Measurements from ENCODE around the gene DHFR2.
"Not testable (repeated sequence)": the region's sequence is repeated elsewhere in the genome, so short reads cannot be mapped to it uniquely, and the experiment has no call there.

Gene DHFR2

DNA sequence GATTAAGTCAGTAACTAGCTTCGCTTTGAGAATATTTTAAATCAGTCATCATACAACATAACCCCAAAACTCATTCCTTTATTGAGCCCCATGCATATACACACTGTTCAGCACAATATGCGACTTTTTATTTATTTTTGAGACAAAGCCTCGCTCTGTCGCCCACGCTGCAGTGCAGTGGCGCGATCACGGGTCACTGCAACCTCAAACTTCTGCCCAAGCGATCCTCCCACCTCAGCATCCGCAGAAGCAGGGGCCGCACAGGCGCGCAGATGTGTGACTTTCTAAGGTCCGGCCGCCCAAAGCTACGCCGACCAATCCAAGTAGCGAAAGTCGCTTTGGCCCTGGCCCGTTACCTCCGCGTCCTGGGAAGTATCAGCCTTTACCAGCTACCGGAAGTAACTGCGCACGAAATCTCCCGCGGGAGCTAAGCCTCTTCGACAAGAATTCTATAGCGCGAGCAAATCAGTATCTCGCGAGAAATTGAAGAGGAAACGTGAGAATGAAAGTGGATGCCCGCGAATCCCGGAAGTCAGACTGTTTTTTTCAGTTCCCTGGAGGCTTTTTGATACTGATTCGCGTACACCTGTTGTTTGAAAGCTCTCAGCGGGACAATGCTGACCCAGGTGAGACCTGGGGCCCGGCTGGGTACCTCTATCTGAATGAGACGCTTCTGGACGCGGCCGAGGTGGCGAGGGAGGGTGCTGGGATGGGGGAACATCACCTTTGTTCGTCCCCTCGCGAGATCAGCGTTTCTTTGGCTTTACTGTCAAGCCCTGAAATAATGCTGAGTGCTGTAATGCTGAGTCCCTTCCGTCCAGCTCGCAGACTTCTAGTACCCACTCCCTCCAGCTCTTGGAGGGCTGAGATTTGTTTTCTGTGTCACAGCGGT lies at the start of gene DHFR2, which contains the start of gene NSUN3:
Gene DHFR2 (minus strand): TSS at position 404 of the 892 bp plus-strand sequence. CDS start 1,405 bp downstream, outside the sequence.
Gene NSUN3 (plus strand): TSS at position 549 of the 892 bp plus-strand sequence. CDS start 66 bp downstream, at position 615.
- intact Hi-C loops (cut with DNase I) = no loop called here
- DNase-seq = peak; percentile 67 to 97 (median 82)

DNA sequence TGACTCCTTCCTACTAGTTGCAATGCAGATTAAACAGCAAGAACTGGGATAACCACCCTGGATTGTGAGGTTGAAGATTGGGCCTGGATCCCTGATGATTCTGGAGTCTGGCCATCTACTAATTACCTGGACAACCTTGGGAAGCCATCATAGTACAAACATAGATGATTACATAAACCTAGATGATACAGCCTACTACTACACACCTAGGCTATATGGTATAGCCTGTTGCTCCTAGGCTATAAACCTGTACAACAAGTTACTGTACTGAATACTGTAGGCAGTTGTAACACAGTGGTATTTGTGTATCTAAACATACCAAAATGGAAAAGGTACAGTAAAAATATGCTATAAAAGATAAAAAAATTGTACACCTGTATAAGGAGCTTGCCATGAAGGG lies 48.1 kb upstream of the DHFR2 start:
- intact Hi-C loops (cut with DNase I) = no loop called here
- no peak for DNase-seq

DNA sequence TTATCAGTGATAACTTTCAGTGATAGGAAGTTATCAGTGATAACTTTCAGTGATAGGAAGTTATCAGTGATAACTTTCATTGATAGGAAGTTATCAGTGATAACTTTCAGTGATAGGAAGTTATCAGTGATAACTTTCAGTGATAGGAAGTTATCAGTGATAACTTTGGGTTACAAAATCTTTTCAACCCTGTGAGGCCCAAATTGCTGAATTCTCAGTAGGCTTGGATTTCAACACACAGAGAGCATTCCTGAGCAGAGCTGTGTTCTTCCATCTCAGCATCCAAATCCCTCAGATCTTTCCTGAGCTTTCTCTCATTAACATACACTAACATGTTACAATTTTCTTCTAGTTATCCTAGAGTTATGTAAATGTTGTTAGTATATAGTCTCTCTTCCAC lies 47.5 kb upstream of the DHFR2 start:
- intact Hi-C loops (cut with DNase I) = not testable (repeated sequence)

DNA sequence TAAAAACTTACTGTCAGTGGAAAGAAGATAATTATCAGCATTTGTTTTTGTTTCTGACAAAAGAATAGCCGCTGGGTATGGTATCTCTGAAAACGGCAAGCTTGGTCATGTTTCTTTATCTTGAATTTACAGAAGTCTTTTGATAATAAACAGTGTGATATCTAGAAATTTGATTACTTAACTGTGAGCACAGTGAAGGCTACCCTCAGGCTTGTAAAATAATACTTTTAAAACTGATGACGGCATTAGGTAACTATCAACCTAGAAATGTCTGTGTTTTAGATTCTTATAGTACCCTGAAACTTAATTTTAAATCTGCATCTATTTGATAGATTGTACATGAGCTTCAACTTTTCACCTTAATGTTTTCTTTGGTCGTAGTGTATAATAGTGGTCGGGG lies 43.6 kb upstream of the DHFR2 start:
- intact Hi-C loops (cut with DNase I) = no loop called here
- DNase-seq = no peak

More for the DNA sequence above, 47.5 kb upstream of the DHFR2 start:
- not testable (repeated sequence) for DNase-seq

DNA sequence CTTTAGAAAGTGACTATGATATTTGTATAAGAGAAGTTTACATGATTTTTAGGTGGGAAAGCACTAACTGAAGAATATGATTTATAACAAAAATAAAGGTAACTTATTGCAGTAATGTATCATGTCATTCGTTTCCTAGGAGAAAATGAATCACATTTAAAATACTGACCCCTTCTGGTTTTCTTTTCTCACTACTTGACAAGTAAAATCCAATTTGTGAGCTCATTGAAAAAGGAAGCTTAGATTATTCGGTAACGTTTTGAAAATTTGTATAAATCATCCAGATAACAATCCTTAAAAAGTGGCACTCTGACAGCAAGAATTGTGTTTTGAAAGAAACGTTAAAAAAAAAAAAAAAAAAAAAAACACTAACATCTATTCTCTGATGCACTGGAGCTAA lies 39.1 kb upstream of the DHFR2 start:
- intact Hi-C loops (cut with DNase I) = no loop called here
- no peak for DNase-seq

DNA sequence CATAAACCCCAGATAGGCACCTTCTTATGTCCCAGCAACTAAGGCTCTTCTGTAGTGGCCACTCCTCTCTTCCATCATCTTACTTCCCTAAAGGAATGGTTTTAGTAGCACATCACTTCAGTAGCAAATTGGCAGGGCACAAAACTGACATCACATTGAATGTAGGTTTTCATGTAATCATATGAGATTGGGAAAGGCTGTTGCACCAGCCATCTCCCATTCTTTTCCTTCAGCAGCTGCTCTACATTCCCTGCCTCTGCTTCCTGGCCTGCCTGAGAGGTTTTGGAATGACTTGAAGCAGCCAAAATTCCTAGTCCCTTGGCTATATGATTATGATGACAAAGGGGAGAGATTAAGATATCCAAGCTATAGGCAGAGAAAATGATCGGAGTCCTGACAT lies 36.6 kb upstream of the DHFR2 start:
- no peak for DNase-seq
- intact Hi-C loops (cut with DNase I) = no loop called here

DNA sequence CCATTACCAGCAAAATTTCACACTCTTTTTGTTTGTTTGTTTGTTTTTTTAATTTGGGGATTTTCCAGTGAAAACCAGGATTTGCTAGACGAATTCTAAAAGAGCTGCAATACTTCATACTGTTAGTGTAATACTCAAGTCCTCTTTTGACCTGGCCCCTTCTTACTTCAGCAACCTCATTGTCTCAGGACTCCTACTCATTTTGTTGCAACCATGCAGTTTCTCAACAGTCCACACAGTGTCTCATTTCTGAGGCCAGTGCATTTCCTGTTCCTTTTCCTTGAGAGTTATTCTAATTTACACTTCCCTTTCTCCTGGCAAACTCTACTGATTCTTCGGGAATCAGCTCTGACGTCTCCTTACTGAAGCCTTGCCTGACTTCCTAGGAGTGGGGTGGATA lies 35.7 kb upstream of the DHFR2 start:
- intact Hi-C loops (cut with DNase I) = no loop called here
- DNase-seq = no peak

DNA sequence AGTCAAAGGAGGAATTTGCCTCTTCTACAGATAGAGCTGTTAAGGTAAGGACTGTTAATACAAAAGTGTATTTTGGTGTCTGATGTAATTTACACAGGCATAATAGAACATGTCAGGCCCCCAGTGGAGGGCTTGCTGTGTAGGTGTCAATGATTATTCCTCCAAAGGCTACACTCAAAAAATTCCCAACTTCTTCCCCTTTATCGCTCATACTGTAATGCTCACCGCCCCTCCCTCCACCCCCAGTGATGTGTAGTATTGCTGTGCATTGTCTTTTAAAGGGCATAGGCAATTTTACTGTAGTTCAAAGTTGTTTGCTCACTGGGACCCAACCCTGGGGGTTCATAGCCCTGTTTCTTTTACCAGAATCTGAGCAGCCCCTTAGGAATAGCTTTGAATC lies 32.4 kb upstream of the DHFR2 start:
- intact Hi-C loops (cut with DNase I) = no loop called here
- no peak for DNase-seq

DNA sequence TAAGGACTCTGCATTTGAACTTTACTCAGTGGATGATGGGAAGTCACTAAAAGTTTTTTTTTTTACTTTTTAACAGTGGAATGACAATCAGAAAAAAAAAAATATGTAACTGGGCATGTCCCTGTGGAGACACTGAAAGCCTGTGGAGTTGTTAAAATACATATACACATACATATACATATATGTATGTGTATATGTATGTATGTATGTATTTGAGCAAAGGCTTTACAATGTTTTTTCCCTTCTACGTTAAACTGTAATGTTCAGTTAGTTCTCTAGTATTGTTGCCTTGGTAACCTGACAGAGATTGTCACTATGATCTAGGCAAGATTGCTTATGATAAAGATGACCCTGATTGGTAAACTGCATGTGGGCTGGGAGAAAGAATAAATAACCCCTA lies 30.4 kb upstream of the DHFR2 start:
- DNase-seq = no peak
- intact Hi-C loops (cut with DNase I) = no loop called here

DNA sequence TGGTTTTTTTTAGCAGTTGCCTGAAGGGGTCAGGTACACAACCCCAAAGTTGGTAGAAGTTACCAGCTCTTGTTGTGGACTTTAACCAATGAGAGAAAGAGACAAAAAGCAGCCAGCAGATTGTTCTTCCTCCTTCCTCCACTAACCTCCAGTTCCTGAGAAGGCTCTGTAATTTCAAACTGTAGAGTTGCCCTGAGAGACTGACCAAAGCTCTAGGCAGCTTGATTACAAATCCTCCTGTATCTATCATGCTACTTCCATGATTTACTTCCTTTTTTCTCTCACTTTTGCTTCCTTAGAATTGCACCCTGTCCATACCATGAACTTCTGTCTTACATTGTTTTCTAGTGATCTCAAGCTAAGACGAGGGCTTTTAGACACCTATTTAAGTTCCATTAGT lies 29.4 kb upstream of the DHFR2 start:
- DNase-seq = no peak
- intact Hi-C loops (cut with DNase I) = no loop called here

DNA sequence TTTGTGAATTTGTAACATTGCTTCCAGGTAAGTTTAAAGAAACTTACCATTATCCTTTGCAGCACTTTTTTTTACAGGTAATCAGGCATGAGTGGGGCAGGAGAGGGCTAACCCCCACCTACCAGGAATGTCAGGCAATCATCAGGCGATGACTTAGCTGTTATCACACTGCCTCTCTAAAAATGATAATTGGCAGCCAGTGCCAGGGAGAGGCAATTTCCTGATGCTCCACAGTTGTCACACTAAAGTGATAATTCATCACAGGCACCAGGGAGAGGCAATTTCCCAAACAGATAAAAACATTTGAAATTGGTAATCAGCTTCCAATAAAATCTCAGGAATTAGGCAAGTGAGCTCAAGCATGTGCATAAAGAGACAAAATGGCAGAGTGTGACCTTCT lies 26.4 kb upstream of the DHFR2 start:
- intact Hi-C loops (cut with DNase I) = no loop called here
- no peak for DNase-seq

DNA sequence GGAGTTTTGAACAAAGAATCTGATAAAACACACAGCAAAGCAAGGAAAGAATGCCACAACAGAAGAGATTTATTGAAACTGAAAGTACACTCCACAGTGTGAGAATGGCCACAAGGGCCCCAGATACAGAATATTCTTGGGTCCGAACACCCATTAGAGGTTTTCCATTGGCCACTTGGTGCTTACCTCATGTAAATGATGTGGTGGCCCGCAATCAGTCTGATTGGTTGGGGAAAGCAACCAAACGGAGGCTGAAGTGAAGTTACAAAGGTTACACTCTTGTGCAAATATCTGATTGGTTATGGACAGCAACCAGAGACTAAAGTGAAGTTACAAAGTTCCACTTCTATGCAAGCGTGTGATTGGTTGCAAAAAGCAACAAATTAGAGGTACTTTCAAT lies 20.5 kb upstream of the DHFR2 start:
- intact Hi-C loops (cut with DNase I) = no loop called here
- DNase-seq = no peak

DNA sequence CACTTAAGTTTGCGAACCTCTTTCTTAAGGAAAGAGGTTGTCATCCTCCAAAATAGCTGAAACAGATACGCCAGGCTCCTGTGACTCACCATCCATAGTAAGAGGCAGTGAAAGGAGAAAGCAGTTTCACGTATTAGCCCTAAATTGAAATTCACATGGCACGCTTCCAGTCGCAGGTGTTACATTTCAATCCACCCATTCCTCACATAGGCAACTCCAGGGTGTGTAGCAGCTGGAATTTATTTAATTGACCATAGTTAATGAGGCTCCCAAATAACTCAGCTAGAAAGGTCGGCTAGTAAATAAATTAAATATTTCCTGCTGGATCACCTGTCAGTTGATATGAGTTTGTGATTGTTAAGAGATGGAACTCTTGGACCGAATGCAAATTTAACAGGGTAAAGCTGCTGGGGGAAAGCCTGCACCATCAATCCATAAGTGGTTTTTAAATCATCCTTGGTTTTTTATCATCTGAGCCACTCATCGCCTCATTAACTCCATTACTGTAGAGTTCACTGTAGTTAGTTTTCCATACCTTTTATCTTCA lies 19.7 kb upstream of the DHFR2 start:
- DNase-seq = no peak
- intact Hi-C loops (cut with DNase I) = no loop called here

DNA sequence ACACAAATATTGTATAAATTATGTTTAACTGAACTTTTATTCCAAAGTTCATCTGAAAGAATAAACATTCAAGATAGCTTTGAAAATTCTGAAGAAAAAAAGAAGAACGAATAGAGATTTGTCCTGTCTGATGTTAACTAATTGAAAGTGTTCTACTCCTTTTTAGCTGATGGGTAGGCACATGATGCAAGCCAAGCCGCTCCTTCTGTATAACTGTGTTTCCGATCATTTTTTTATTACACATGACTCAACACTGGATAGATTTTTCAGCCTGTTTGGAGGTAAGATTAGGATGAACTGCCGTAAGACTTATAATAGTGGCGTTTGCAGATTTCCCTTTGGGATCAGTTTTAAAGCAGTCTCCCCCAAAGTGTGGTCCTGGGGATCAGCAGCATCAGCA lies 19.2 kb upstream of the DHFR2 start:
- no peak for DNase-seq
- intact Hi-C loops (cut with DNase I) = no loop called here

DNA sequence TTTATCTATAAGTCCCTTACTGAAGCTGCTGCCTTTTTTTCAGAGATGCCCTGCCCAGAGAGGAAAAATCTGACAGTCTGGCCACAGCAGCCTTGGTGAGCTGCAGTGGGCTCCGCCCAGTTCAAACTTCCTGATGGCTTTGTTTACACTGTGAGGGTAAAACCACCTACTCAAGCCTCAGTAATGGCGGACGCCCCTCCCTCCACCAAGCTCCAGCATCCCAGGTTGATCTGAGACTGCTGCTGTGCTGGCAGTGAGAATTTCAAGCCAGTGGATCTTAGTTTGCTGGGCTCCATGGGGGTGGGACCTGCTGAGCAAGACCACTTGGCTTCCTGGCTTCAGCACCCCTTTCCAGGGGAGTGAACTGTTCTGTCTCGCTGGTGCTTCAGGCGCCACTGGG lies 17.8 kb upstream of the DHFR2 start:
- intact Hi-C loops (cut with DNase I) = not testable (repeated sequence)
- peak in 2 of 10 donors; percentile 60 to 75 for DNase-seq

DNA sequence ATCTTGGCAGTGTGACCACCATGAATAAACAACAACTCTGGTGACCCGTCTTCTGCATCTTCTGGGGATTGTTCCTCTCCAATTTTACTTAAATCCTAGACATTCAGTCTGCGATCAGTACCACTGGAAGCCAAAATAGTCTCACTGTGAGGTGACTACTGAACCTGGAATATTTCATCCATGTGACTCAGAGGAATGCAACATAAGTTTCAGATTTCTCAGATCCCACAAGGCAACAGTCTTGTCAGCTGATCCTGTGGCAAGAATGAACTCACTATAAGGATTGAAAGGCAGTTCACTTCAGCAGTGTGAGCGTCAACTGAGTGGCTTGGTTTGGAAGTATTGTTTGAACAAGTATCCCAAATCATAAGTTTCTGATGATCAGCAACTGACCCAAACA lies 13.3 kb upstream of the DHFR2 start:
- no peak for DNase-seq
- intact Hi-C loops (cut with DNase I) = no loop called here

DNA sequence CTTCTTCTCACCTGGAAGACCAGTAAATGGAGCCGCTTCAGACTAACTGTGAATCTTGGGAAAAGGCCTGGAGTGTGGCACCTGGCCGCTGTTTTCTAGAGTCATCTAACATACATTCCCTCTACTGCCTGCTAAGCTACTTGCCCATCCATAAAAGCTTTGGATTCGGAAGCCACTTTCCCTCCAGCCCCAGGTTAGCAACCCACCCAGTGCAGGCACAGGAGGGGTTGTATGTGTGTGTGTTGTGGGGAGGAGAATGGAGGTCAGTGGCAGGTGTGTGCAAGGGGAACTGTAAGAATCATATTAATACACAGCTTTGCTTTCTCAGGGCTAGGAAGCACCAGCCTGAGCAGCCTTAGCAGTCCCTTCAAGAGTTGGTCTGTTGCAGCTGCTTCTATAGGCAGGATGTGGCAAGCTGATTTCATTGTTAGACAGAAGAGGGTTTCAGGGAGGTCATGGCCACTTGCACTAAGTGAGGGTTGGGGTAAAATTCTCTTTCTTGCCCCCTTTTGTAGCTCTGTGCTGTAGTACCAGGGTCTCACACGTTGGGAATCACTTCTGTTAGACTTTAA lies 9.1 kb upstream of the DHFR2 start:
- intact Hi-C loops (cut with DNase I) = no loop called here
- DNase-seq = peak in 1 of 10 donors; percentile 30

DNA sequence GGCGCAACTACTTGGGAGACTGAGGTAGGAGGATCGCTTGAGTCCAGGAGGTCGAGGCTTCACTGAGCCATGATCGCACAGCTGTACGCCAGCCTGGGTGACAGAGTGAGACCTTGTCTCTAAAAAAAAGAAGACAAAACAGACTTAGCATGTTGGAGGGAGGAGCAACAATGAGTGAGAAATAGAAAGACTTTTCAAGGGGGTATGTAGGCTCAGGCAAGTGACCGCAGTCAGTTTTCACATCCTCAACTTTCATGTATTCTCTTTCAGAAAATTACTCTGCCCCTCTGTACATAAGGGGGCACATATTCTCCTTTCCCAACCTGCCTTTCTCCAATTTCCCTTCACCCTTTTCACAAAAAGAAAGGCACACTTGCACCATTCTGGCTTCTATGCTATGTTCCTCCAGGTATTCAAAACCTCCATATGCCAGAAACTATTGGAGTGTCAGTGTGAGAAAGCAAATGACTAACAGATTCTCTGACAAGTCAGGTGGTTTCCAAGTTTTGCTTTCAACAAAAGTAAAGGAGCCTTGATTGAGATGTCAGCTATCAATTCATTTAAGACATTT lies 7.7 kb upstream of the DHFR2 start:
- intact Hi-C loops (cut with DNase I) = no loop called here
- DNase-seq = peak in 1 of 10 donors; percentile 74

DNA sequence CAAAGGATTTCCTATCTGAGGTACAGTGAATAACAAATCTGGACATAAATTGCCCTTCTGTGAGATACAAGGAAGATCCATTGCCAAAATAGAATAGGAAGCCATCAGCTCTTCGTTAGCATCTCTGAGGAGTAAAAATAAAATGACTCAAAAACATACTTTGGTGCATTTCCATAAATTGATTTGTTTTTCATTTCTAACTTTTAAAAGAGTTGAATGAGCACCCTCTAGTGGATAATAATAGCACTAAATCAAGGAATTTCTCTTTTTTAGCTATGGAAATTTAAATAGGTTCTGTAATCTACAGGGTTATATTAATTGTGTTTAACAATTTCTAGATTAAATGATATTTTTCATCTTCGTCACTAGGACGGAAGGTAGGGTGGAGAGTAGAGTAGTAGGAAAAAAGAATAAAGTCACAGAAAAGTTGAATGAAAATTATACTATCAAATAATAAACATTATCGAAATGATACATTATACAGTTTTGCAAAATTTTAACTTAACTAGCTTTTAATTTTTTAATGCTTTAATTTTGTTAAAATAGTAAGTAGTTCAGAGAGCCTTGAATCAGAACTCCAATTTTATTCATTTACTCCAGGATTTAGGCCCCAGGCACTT lies 6.6 kb upstream of the DHFR2 start:
- intact Hi-C loops (cut with DNase I) = loop anchor here (2.0 kb wide), 1 partner anchor 65 kb away; no protein-coding TSS in a partner anchor
- DNase-seq = no peak

DNA sequence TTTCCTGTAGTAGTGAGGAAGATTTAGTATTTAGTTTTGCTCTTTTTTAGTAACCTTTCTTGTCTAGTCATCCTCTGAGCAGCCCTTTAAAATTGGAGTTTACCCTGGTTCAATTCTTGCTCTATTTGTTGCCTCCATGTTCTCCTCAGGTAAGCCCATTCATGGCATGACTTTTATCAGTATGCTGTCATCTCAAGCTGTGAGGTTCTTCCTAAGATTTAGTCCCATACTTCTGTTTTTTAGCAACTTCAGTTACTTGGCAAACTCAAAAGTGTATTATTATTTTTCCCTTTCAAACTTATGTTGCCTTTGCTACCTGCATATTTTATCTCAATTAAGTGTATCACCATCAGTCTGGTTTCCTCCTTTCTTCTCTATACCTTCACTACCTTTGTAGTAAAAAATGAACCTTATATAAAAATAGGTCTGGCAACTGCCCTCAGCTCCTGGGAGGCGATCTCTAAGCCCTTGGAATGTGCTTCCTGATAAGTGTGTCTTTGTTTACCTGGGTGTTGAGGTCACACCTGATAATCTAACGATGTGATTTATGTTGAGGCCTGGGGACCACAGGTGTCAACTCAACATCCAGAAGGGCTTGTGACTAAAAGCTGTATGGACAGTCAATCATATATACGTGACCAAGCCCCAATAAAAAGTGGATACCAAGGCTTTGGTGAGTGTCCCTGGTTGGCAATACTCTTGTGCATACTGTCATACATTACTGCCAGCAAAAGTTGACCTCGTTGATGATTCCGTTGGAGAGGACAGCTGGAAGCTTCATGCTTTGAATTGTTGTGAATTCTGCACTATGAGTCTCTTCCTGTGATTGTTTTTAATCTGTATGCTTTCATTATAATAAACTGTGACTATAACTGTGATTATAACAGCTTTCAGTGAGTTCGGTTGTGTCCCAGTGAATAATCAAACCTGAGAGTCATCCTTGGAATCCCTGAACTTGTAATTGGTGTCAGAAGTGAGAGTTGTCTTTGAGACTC lies 4.1 kb upstream of the DHFR2 start:
- DNase-seq = no peak
- intact Hi-C loops (cut with DNase I) = no loop called here

Data from posterior cingulate gyrus (tissue), 11 donors.